Mucosa of rectum (tissue), 2 donors: ENCODE results near the gene SHOC2.

Experiments used
- H3K27ac ChIP-seq, 2 donors: one replicate each; pipeline ENCODE4 v1.7.0; 2013; ENCODE audit warnings: inconsistent platforms in 2 of 2, low read depth in 2 of 2, low read length in 2 of 2
- H3K27me3 ChIP-seq, 2 donors: one replicate each; pipeline ENCODE4 v1.7.0; 2013; ENCODE audit warnings: low read length in 2 of 2; ENCODE audit not compliant: control insufficient read depth in 2 of 2, insufficient read depth in 2 of 2
- H3K36me3 ChIP-seq, 2 donors: one replicate each; pipeline ENCODE4 v1.7.0; 2013; ENCODE audit warnings: low read length in 2 of 2; ENCODE audit not compliant: control insufficient read depth in 2 of 2, insufficient read depth in 2 of 2
- H3K4me1 ChIP-seq, 2 donors: one replicate each; pipeline ENCODE4 v1.7.0; 2013; ENCODE audit warnings: low read length in 2 of 2, mild to moderate bottlenecking in 1 of 2; ENCODE audit not compliant: control insufficient read depth in 2 of 2, insufficient read depth in 2 of 2
- H3K4me3 ChIP-seq, 2 donors: one replicate each; pipeline ENCODE4 v1.7.0; 2013; ENCODE audit warnings: low read length in 2 of 2
- H3K9ac ChIP-seq, 2 donors: one replicate each; pipeline ENCODE4 v1.7.0; 2013; ENCODE audit warnings: low read length in 2 of 2, low read depth in 1 of 2, mild to moderate bottlenecking in 1 of 2
- H3K9me3 ChIP-seq, 2 donors: one replicate each; pipeline ENCODE4 v1.7.0; 2013; ENCODE audit warnings: low read length in 2 of 2; ENCODE audit not compliant: control insufficient read depth in 2 of 2
- donor health status: healthy.
- donor health status: Normal muscosa, but diverticular disease.

The SHOC2 gene

DNA sequence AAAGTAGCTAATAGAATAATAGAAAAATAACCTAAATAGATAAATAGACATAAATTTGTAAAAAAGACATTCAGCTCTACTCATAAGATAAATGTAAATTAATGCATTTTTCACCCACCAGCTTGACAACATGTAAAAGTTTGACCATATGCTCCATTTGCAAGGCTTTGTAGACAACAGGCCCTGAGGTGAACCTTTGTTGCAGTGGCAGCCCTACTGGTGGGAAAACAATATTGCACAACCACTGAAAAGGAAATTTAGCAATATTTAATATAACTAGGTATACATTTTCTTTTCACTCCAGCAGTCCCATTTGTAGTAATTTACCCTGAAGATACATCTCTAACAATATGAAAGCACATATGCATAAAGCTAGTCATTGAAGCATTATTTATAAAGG lies 118.5 kb downstream of the SHOC2 start:
- Histone ChIP-seq H3K27me3 (no peaks in the 10 kb centered on the region), H3K9ac (no peak overlapping the region), H3K4me1 (no peaks in the 10 kb centered on the region), H3K9me3 (peaks cover 2 to 4% of the 10 kb centered on the region in 2 donors), H3K27ac (no peak overlapping the region), H3K36me3 (no peaks in the 10 kb centered on the region), H3K4me3 (no peak overlapping the region)

DNA sequence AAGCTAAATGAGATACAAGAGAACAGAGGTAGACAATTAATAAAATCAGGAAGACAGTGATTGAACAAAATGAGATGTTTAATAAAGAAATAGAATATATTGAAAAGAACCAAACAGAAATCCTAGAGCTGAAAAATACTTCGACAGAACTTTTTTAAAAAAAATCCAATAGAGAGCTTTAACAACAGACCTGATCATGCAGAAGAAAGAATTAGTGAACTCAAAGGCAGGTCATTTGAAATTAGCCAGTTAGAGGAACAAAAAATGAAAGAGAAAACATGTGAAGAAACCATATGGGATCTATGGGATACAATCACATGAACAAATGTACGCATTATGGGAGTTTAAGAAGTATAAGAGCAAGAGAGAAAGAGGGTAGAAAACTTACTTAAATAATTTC lies 120.1 kb downstream of the SHOC2 start:
- no peak overlapping the region for H3K9ac ChIP-seq
- H3K4me3 ChIP-seq, result no peak overlapping the region
- H3K36me3 ChIP-seq, result no peaks in the 10 kb centered on the region
- H3K4me1 ChIP-seq, result no peaks in the 10 kb centered on the region
- H3K27me3 ChIP-seq, result no peaks in the 10 kb centered on the region
- H3K9me3 ChIP-seq, result peaks cover 2 to 4% of the 10 kb centered on the region in 2 donors
- no peak overlapping the region for H3K27ac ChIP-seq

DNA sequence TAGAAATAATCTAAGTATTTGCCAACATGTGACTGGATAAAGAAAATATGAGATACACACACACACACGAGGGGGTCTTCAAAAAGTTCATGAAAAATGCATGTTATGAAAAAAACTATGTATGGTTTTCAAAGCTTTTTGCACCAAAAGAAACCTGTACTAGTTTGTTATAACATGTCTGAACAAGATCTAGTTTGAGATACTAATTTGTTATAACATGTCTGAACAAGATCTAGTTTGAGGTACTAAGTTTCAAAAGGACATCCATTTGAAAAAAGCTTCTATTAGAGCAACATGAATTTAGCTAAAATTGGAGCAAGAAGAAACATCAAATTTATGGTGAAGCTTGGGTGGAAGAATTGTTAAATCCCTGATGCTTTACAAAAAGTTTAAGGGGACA lies 137.6 kb downstream of the SHOC2 start:
- H3K4me3 ChIP-seq, result no peak overlapping the region
- peaks cover 0 to 5% of the 10 kb centered on the region in 2 donors for H3K9me3 ChIP-seq
- H3K36me3 ChIP-seq, result no peaks in the 10 kb centered on the region
- H3K27ac ChIP-seq, result no peak overlapping the region
- H3K4me1 ChIP-seq, result no peaks in the 10 kb centered on the region
- H3K27me3 ChIP-seq, result peaks cover 0 to 5% of the 10 kb centered on the region in 2 donors
- no peak overlapping the region for H3K9ac ChIP-seq
